Iris pigment epithelial cell (primary cell): ENCODE results near the gene DOCK1.

Source experiments
- DNase-seq: peaks from one replicate; pipeline ENCODE4 v3.0.0-alpha.2; 2011; ENCODE audit warnings: low read depth

Gene DOCK1

GRCh38 chr10:127179612-127180250, 274.5 kb downstream of the DOCK1 start:
- no peak for DNase-seq

DNA sequence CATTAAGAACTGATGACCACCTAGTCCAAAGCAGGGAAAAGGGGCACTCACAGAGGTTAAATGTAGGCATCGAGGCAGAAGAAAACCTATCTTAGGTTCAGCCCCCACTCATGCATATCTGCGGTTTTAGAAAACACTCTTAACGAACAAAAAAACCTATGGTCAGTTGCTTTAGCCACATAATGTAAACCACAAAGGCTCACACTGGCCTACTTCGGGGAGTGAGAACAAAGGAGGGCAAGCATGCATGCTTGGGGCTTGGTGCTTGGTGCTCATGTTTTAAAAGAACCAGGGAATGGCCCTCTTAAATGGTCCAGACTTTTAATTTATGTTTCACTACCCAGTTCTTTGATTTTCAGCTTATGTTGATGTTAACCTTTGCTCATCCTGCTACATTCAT, 276.9 kb downstream of the DOCK1 start:
- DNase-seq = no peak

DNA sequence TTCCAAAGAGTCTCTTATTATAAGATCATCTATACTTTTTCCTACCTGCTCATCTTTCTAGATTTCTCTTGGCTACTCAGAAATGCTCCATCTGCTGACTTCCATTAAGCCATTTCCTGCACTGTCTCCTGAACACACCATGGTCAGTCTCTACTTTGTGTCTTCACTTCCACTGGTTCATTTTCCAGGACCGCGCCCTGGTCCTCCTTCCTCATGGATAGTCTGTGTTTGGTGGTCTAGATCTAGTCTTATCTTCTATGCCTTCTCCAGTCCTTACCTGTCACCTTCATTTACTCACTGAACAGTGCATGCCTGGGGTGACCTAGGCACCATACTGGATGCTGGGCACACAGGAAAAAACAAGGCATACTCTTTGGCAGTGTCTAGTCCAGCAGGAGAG, 279.4 kb downstream of the DOCK1 start:
- no peak for DNase-seq

- no peak for DNase-seq
Observed at GRCh38 chr10:127186813-127187212, 281.6 kb downstream of the DOCK1 start.

- no peak for DNase-seq
Observed at GRCh38 chr10:127189226-127189625, 284.0 kb downstream of the DOCK1 start.

- no peak for DNase-seq
Observed at GRCh38 chr10:127190427-127190826, 285.2 kb downstream of the DOCK1 start.

GRCh38 chr10:127193125-127193524, 287.9 kb downstream of the DOCK1 start:
- peak; percentile 33 for DNase-seq

DNA sequence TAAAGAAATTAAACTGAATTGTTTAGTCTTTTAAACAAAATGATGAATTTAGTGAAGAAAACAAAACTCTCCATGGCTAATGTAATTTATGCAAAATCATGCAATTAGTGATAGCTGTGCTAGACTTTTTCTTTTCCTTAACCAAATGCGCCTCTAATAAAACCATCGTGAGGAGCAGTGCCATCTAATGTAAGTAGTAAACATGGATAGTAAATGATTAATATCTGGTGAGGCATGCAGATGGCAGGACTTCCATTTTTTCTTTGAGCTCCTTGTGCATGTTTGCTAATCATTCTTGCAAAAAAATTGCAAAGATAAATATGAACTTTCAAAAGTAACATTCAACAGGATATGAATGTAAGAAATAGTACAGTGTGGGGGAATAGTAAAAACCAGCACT, 288.9 kb downstream of the DOCK1 start:
- DNase-seq = no peak

DNA sequence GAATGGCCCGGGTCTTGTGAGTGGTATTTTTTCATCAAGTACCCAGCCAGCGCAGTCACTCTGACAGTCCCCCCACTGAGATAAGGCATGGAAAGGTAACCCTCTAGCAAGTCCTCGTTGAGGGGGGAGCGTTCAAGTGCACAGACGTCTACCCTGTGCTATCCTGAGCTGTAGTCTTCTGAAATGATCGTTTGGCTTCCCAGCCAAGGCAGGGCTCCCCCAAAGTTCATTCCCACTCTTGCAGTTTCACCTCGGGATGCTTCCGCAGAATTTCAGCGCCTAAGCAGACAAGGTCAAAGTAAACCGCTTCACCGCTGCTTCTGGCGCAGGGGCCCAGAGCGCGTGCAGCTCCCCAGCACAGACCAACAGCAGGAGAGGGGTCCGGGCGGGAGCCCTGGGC, 289.4 kb downstream of the DOCK1 start:
- no peak for DNase-seq

- peak; percentile 27 for DNase-seq
Observed at GRCh38 chr10:127195041-127195506, 289.8 kb downstream of the DOCK1 start.

DNA sequence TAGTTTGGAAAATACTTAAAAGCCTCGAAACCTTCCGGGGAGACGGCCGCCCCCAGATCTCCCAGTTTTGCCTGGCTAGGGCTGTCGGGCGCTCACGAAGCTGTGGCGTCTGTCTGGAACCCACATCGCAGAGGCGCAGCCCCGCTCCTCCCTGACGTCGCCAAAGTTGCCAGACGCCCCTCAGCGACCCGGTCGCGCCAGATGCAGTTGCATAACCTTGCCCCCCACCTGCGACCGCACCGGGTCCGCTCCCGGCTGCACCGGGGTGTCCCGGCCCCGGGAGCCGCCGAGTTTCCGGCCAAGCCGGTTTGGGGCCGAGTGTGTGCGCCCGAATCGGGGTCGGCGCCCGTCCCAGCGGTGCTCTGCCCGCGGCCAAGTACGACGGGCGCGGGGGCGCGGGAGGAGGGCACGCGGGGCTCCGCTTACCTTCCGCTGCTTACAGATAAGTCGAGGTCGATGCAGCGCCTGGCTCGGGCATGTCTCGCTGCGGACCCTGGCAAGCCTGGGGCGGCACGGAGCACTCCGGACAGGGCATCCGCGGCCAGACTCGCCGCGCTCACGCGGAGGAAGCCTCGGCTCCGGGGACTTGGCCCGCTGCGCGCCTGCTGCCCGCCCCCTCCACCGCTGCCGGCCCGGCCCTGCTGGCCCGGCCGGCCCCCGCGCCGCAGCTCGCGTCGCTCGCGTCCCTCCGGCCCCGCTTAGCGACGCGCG, 290.5 kb downstream of the DOCK1 start:
- peak; percentile 37 for DNase-seq

DNA sequence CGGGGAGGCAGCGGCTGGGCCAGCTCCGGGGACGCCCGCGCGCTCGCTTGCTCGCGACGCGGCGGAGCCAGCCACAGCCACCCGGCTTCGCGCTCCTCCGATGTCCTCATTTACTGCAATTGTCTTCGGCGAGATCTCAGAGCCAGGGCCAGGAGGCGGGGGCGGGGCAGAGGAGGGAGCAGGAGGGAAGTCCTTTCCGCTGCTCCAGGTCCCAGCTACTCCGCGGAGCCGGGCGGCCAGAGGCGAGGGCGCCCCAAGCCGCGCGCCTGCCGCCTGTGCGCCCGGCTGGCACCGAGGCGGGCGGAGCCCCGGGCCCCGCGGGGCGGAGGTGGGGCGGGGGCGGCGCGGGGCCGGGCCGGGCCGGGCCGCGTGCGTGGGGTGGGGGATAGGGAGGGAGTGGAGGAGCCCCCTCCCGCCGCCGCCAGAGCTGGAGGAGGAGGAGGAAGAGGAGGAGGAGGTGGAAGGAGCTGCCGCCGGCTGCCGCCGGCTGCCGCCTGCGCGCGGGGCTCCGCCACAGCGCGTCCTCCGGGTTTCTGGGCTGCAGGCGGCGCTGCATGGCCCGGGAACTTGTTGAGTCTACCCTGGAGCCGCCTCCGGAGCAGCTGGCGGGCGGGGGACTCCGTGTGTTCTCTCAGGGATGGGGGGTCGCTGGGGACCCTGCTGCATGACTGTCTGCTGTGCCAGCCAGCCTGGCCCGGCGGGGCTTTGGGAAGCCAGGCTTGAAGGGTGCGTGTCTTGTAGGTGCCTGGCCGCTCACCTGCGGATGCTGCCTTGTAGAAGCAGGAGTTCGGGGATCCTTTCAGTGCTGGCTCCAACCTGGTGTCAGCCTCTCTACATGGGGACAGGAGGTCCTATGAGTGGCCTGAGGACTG, 291.3 kb downstream of the DOCK1 start, which contains the start of gene INSYN2A:
Gene INSYN2A (minus strand): TSS at position 310 of the 872 bp plus-strand sequence. CDS start 20,196 bp downstream, outside the sequence.
- peak; percentile 51 for DNase-seq

- DNase-seq = no peak
Observed at GRCh38 chr10:127197154-127197432, 291.9 kb downstream of the DOCK1 start.

DNA sequence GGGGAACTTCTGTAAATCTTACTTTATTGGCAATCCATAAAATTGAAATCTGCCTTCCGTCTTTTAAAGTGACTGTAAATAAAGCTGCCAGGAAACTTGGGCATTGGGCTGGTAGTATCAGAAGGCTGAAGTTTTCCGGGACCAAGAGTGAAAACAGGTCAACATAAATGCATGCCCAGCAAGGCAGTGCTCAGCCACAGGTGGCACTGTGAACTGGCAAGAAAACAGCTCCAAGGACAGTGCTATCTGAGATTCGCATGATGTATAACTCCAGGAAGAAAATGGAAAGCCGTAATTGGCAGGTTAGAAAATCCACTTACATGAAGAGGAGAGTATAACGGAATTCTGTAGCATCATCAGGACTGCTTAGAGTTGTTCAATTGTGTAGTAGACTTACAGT, 293.1 kb downstream of the DOCK1 start:
- DNase-seq = no peak

- no peak for DNase-seq
Observed at GRCh38 chr10:127198721-127199120, 293.5 kb downstream of the DOCK1 start.

DNA sequence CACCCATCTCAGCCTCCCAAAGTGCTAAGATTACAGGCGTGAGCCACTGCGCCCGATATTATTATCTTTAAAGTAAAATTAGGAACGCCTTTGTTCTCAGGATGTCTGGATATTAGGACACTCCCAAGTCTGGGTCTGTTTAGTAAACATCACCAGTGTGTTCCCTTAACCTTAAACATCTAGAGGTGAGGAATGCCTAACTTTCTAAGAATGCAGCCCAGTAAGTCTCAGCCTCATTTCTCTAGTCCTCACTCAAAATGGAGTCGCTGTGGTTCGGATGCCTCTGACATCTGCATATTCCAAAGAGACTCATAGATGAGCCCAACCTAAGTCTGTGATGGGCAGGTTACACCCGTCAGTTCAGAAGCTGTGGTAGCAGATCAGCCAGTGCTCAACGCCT, 295.4 kb downstream of the DOCK1 start:
- no peak for DNase-seq

- no peak for DNase-seq
Observed at GRCh38 chr10:127203067-127203466, 297.8 kb downstream of the DOCK1 start.

DNA sequence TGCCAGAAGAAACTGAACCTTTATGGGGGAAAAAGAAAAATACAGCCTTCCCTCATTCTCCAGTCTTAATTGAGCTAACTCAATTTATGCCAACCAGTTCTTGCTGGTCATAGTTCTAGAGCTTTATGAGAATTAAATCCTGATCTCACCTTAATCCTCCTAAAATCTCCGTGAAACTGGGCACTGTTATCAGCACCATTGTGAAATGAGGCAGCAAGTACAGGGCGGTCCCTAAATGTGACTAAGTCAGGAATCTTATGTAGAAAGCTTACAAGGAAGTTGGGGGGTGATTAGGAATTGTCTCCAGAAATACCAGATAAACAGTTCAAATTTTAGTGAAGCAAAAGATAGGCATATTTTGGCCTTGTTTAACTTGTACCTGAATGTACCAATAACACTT, 301.9 kb downstream of the DOCK1 start:
- DNase-seq = peak; percentile 36

DNA sequence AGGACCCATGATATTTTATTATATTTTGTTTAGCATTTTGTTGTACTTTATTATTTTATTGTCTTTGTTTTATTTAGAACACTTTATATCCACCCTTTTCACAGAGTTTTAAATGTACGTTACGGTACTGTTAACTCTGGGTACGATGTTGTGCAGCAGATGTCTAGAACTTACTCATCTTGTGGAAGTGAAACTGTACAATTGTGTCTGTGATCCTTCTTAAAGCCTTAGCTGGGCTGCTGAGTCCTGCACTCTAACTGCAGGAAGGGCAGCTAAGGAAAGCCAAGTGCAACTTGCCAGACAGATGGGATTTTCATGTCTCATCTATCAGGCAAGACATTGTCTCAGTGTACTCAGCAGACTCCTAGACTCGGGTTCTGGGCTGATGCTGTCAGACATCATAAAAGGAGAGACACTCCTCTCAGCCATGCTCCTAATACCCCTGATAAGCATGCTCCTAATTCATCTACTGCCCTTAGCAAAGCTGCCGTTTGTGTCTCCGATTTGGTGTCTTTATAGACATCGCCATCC, 305.8 kb downstream of the DOCK1 start:
- no peak for DNase-seq

GRCh38 chr10:127215866-127216265, 310.6 kb downstream of the DOCK1 start:
- no peak for DNase-seq

DNA sequence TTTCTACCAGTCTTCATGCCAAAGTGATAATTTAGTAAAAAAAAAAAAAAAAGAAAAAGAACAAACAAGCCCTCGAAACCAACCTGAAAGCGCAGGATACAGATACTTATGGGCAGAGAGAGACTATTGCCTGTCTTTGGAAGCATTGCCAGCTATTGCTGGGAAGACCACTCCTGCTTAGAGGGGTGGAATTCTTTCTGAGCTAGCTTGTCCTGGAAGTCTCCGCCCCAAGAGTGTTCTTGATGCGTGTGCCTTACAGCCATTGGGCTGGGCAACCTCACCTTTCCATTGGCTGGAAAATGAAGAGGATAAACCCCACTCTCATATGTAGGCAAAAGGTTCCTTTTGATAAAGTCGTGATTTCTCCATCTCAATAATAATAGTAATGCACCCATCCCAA, 311.0 kb downstream of the DOCK1 start:
- DNase-seq = no peak

DNA sequence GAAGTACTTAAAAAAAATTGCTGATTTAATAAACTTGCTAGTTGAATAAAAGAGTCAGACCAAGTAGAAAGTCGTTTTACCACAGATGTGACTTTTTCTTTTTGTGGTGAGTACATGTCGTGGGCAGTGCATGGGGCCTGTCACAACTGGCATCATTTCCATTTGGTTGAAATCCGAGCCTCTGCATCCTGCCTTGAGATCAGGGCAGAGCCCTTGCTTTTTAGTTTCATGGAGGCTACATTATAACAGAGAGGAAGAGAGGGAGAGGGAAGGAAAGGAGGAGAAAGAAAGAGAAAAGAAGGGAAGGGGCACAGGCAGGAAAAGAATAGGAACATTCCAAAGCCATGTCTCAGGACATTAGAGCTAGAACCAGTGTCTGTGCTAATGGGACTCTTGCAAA, 311.6 kb downstream of the DOCK1 start:
- DNase-seq = no peak

DNA sequence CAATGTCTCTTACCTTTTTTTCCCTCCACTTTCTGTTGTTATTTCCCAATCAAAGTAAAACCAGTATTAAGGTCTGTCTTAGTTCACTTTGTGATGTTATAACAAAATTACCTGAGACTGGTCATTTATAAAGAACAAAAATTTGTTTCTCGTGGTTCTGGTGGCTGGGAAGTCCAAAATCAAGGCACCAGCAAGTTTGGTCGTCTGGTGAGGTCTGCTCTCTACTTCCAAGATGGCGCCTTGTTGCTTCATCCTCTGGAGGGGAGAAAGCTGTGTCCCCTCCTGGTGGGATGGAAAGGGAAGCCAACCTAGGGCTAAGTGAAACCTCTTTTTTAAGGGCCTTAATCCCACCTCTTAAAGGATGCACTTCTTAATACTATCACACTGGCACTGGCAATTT, 313.4 kb downstream of the DOCK1 start:
- no peak for DNase-seq
